Gastrocnemius medialis (tissue), 4 donors: ENCODE results near the gene CDH2.

Experiments
- POLR2A ChIP-seq, 2 donors: fragments of 450-650 bp; IDR thresholded peaks; one replicate each; pipeline ENCODE4 v1.6.1; 2017; ENCODE audit warnings: antibody characterized with exemption in 2 of 2, mild to moderate bottlenecking in 2 of 2, moderate library complexity in 2 of 2
- TF ChIP-seq, protein P1 (sequence below), 5 experiments: fragments of 450-650 bp in 3 of 5; fragments of 200-600 bp in 2 of 5; sonication (generic) in 2 of 5; IDR thresholded peaks in 4 of 5; conservative IDR thresholded peaks in 1 of 5; 1 replicate in 4 of 5; 2 replicates in 1 of 5; pipeline ENCODE4 v1.5.1; 2016 to 2019; ENCODE audit warnings: antibody characterized with exemption in 5 of 5, mild to moderate bottlenecking in 3 of 5, moderate library complexity in 3 of 5

DNA sequence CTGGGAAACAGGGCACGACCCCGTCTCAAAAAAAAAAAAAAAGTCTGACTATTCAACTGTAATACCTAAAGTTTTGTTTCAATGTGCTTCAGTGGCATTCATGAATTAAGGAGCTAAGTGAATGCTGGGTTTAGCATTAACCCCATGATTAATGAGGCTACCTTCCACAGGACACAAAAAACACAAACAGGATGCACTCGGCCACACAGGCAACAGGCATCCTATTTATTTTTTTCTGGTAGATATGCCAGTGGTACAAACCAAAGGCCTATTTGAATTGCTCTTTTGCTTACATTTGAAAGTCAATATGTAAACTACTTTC is 48.3 kb downstream of the CDH2 start:
- TF ChIP-seq, protein P1, sequence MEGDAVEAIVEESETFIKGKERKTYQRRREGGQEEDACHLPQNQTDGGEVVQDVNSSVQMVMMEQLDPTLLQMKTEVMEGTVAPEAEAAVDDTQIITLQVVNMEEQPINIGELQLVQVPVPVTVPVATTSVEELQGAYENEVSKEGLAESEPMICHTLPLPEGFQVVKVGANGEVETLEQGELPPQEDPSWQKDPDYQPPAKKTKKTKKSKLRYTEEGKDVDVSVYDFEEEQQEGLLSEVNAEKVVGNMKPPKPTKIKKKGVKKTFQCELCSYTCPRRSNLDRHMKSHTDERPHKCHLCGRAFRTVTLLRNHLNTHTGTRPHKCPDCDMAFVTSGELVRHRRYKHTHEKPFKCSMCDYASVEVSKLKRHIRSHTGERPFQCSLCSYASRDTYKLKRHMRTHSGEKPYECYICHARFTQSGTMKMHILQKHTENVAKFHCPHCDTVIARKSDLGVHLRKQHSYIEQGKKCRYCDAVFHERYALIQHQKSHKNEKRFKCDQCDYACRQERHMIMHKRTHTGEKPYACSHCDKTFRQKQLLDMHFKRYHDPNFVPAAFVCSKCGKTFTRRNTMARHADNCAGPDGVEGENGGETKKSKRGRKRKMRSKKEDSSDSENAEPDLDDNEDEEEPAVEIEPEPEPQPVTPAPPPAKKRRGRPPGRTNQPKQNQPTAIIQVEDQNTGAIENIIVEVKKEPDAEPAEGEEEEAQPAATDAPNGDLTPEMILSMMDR (IDR thresholded peaks at IDR 0.05 in 4 of 5, conservative IDR thresholded peaks at IDR 0.05 in 1 of 5), result no peak
- no peak for TF ChIP-seq POLR2A (IDR thresholded peaks at IDR 0.05)
